ENCODE results near the gene PTPRM.

Gene PTPRM

GRCh38 chr18:7886436-7886835, 319.3 kb downstream of the PTPRM start:
- DNase-seq (ENCODE audit: low read depth in 2 of 2, low spot score in 1 of 2) = no peak

- no peak for DNase-seq (ENCODE audit: low read depth in 2 of 2, low spot score in 1 of 2)
Observed at GRCh38 chr18:7889515-7889914, 322.4 kb downstream of the PTPRM start.

- DNase-seq (ENCODE audit: low read depth in 2 of 2, low spot score in 1 of 2) = no peak
Observed at GRCh38 chr18:7890075-7890474, 323.0 kb downstream of the PTPRM start.

GRCh38 chr18:7892556-7892955, 325.4 kb downstream of the PTPRM start:
- DNase-seq (ENCODE audit: low read depth in 2 of 2, low spot score in 1 of 2) = no peak

GRCh38 chr18:7894592-7894991, 327.5 kb downstream of the PTPRM start:
- no peak for DNase-seq (ENCODE audit: low read depth in 2 of 2, low spot score in 1 of 2)

GRCh38 chr18:7895346-7895745, 328.2 kb downstream of the PTPRM start:
- DNase-seq (ENCODE audit: low read depth in 2 of 2, low spot score in 1 of 2) = no peak

- no peak for DNase-seq (ENCODE audit: low read depth in 2 of 2, low spot score in 1 of 2)
Observed at GRCh38 chr18:7896161-7896560, 329.0 kb downstream of the PTPRM start.

- DNase-seq (ENCODE audit: low read depth in 2 of 2, low spot score in 1 of 2) = no peak
Observed at GRCh38 chr18:7896805-7897518, 329.8 kb downstream of the PTPRM start.

GRCh38 chr18:7898181-7898580, 331.1 kb downstream of the PTPRM start:
- no peak for DNase-seq (ENCODE audit: low read depth in 2 of 2, low spot score in 1 of 2)

- no peak for DNase-seq (ENCODE audit: low read depth in 2 of 2, low spot score in 1 of 2)
Observed at GRCh38 chr18:7899078-7899477, 332.0 kb downstream of the PTPRM start.

GRCh38 chr18:7900091-7900490, 333.0 kb downstream of the PTPRM start:
- no peak for DNase-seq (ENCODE audit: low read depth in 2 of 2, low spot score in 1 of 2)

- DNase-seq (ENCODE audit: low read depth in 2 of 2, low spot score in 1 of 2) = no peak
Observed at GRCh38 chr18:7901657-7902056, 334.5 kb downstream of the PTPRM start.

GRCh38 chr18:7902399-7902839, 335.3 kb downstream of the PTPRM start:
- no peak for DNase-seq (ENCODE audit: low read depth in 2 of 2, low spot score in 1 of 2)

- no peak for DNase-seq (ENCODE audit: low read depth in 2 of 2, low spot score in 1 of 2)
Observed at GRCh38 chr18:7904529-7904928, 337.4 kb downstream of the PTPRM start.

GRCh38 chr18:7908681-7909299, 341.7 kb downstream of the PTPRM start:
- DNase-seq (ENCODE audit: low read depth in 2 of 2, low spot score in 1 of 2) = no peak

- no peak for DNase-seq (ENCODE audit: low read depth in 2 of 2, low spot score in 1 of 2)
Observed at GRCh38 chr18:7914834-7915670, 347.9 kb downstream of the PTPRM start.

- DNase-seq (ENCODE audit: low read depth in 2 of 2, low spot score in 1 of 2) = no peak
Observed at GRCh38 chr18:7918701-7919100, 351.6 kb downstream of the PTPRM start.

- no peak for DNase-seq (ENCODE audit: low read depth in 2 of 2, low spot score in 1 of 2)
Observed at GRCh38 chr18:7919565-7919964, 352.4 kb downstream of the PTPRM start.

- DNase-seq (ENCODE audit: low read depth in 2 of 2, low spot score in 1 of 2) = no peak
Observed at GRCh38 chr18:7921938-7922587, 354.9 kb downstream of the PTPRM start.

GRCh38 chr18:7923105-7923504, 356.0 kb downstream of the PTPRM start:
- DNase-seq (ENCODE audit: low read depth in 2 of 2, low spot score in 1 of 2) = no peak

- no peak for DNase-seq (ENCODE audit: low read depth in 2 of 2, low spot score in 1 of 2)
Observed at GRCh38 chr18:7924616-7925015, 357.5 kb downstream of the PTPRM start.

GRCh38 chr18:7926526-7926925, 359.4 kb downstream of the PTPRM start:
- no peak for DNase-seq (ENCODE audit: low read depth in 2 of 2, low spot score in 1 of 2)

All from stimulated activated CD8-positive, alpha-beta memory T cell treated with anti-CD3 and anti-CD28 coated beads, Interleukin-4, amount 100 ng/mL, for 4 hours (primary cell).